Activated CD4-positive, alpha-beta T cell treated with anti-CD3 and anti-CD28 coated beads, Interleukin-2, Interleukin-4, amounts not matched to agents 100 ng/mL and 50 ng/mL, durations not matched to agents 16 hours and 8 hours (primary cell): Measurements from ENCODE around the gene MIDN.

Experiments
- DNase-seq: peaks from one replicate; pipeline ENCODE4 v3.0.0-alpha.2; 2020; ENCODE audit warnings: low spot score

Gene MIDN

GRCh38 chr19:1233115-1233667 lies 15.2 kb upstream of the MIDN start:
- DNase-seq = no peak

GRCh38 chr19:1234051-1234954 lies 14.1 kb upstream of the MIDN start:
- DNase-seq = no peak

- no peak for DNase-seq
Measured at GRCh38 chr19:1234955-1235380, 13.4 kb upstream of the MIDN start.

- no peak for DNase-seq
Measured at GRCh38 chr19:1235625-1236538, 12.5 kb upstream of the MIDN start.

DNA sequence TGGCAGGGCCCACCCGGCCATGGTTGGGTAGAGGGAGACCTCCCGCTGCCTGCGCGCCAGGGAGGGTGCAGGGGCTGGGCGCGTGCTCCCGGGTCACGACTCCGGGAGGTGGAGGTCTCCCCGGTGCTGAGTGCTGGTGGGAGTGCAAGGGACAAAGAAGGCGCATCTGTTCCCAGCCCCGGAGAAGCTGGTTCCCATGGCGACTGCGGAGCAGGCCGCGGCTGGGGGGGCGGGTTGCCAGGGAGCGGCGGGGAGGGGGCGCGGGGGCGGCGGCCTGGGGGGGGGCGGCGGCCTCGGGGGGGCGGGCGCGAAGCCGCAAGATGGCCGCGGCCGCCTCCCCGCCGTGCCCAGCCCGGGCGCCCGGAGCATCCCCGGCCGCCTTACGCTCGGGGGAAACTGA lies 11.8 kb upstream of the MIDN start:
- no peak for DNase-seq

- DNase-seq = no peak
Measured at GRCh38 chr19:1237027-1237659, 11.2 kb upstream of the MIDN start.

DNA sequence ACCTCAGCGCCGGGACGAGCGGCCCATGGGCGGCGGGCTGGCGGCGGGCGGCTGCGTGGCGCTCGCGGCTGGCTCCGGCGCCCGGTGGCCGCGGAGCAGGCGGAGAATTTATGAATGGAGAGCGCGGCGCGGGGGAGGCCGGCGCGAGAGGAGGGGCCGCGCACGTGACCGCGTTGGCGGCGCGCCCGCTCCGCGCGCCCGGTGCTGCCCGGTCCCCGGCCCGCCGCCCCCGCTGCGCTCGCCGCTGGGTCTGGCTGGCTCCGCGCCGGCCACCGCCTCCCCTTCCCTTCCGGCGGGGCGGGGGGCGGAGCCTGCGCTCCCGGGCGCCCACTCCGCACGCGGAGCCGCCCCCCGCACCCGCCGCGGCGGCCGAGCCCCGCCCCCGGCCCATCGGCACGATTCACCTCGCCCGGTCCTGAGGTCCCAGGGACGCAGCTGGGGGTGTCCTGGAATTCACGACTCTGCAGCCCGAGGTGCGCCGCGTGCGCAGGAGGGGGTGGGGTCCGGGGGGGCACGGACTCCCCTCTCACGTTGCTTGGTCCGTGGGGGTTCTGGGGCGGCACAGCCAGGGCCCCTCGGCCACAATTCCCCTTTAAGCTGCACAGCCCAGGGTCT lies 10.5 kb upstream of the MIDN start, which contains the start of gene CBARP:
Gene CBARP, minus strand, starts transcription at position 252 of the 615 bp plus-strand sequence. CDS start 1,905 bp downstream, outside the sequence.
- no peak for DNase-seq

- DNase-seq = no peak
Measured at GRCh38 chr19:1238369-1239303, 9.7 kb upstream of the MIDN start.

- DNase-seq = no peak
Measured at GRCh38 chr19:1239420-1239795, 9.0 kb upstream of the MIDN start.

DNA sequence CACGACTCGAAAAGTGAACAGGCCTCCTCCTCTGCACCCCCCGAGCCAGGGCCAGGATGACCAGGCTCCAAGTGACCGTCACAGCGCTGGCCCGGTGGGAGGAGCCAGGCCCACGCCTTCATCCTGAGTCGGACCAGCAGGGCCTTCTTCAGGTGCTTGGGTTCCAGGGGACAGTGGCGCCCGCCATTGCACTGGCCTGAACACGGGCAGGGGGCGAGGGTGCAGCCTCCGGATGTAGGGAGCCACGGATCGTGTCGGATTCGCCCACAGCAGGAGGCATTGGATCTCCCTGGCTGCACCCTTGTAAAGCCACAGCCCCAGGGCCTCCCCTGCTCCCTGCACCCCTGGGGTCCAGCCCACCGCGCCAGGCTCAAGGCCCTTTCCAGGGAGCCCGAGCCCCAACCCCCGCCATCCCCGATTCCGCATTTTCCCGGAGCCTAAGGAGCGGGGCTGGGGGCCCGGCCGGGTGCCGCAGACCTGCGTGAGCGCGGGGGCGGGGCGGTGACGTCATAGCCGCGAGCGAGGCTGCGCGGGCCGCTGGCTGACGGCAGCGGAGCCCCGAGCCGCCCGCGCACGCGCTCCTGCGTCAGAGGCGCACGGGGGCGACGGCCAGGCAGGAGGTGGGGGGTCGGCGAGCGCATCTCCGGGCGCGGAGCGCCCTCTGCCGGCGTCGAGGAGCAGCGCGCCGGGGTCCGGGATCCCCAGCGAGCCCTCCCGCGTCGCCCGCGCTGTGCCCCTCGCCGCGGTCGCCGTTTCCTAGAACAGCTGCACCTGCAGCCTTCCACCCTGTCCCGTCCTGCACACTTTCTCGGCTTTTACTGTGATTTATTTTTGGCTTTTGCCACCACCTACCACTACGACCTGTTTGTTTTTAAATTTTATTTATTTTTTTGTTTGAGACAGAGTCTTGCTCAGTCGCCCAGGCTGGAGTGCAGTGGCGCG lies 8.3 kb upstream of the MIDN start:
- peak; percentile 93 for DNase-seq

- DNase-seq = no peak
Measured at GRCh38 chr19:1240925-1241324, 7.5 kb upstream of the MIDN start.

- DNase-seq = peak; percentile 95
Measured at GRCh38 chr19:1241417-1242095, 6.8 kb upstream of the MIDN start, which contains the start of gene ATP5F1D. ATP5F1D (plus strand) TSS chr19:1241751; CDS start chr19:1241851, 100 bp downstream.

- peak; percentile 83 for DNase-seq
Measured at GRCh38 chr19:1243768-1244692, 4.4 kb upstream of the MIDN start.

GRCh38 chr19:1244693-1245451 lies 3.5 kb upstream of the MIDN start:
- DNase-seq = no peak

DNA sequence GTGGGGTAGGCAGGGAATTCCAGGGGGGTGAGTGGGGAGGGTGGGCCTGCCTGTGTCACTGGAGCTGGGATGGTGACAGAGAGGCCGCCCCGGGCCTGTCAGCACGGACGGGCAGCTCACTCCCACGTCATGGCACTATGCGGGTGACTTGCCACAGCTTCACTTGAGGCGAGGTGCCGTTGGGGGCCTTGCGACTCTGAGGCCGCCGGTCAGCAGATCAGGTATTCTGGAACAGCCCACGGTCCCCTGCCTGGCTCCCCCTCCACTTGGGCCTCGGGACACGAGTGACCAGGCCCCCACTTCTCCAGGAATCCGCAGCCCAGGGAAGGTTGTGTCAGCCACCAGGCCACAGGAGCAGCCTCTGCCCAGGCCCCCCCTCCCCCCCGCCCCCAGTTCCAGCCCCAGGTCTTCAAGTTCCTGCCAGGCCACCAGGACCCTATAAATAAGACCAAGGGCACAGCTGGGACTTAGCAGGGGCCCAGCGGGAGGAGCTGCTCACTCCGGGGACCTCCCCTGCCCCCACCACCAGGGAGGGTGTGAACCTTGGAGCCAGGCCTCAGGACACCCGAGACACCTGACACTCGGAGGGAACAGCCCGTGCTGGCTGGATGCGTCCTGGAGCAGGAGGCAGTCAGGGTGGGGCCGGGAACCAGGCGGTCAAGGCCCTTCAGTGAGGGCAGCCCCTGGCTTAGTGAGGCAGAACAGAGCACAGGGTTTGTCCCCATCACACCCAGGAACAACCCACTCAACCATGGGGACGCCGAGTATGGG lies 2.7 kb upstream of the MIDN start:
- DNase-seq = no peak
